K562 (cell line): ENCODE data around the gene MEAK7. TPM values are rescaled to one million over a fixed set of nuclear protein-coding genes. Genes with fewer than 3 reads are reported as not detected.

Source experiments
- COPS2 ChIP-seq: fragments of 450-650 bp; conservative IDR thresholded peaks from 2 replicates; pipeline ENCODE4 v1.6.1; 2016; ENCODE audit warnings: mild to moderate bottlenecking, moderate library complexity
- E2F8 ChIP-seq: fragments of 450-650 bp; IDR thresholded peaks from 2 replicates; pipeline ENCODE4 v1.7.1; 2018; ENCODE audit warnings: mild to moderate bottlenecking, low read depth; ENCODE audit not compliant: partially characterized antibody
- FOXA3 ChIP-seq, 2 experiments: fragments of 450-650 bp in 1 of 2; sonication (generic) in 1 of 2; formaldehyde crosslinking; IDR thresholded peaks in 1 of 2; conservative IDR thresholded peaks in 1 of 2; 2 replicates each; pipeline versions ENCODE4 v1.4.0 to v1.8.0; 2020 to 2022; ENCODE audit warnings: mild to moderate bottlenecking in 2 of 2, missing genetic modification reagents in 1 of 2
- HINFP ChIP-seq: fragments of 450-650 bp; conservative IDR thresholded peaks from 2 replicates; pipeline ENCODE4 v1.6.1; 2016; ENCODE audit warnings: missing genetic modification characterization, low read depth, mild to moderate bottlenecking, control low read depth, missing compliant biosample characterization
- KAT2B ChIP-seq: IDR thresholded peaks from one replicate; pipeline ENCODE4 v1.6.1; 2012; ENCODE audit warnings: low read depth, mild to moderate bottlenecking, control low read depth, inconsistent platforms, low read length, moderate library complexity
- KAT7 ChIP-seq: sonication (generic); formaldehyde crosslinking; IDR thresholded peaks from 2 replicates; pipeline ENCODE4 v1.8.0; 2022; ENCODE audit warnings: missing genetic modification reagents, mild to moderate bottlenecking, borderline replicate concordance
- KLF1 ChIP-seq: fragments of 450-650 bp; IDR thresholded peaks from 2 replicates; pipeline ENCODE4 v1.6.1; 2016; ENCODE audit warnings: missing genetic modification characterization, missing compliant biosample characterization
- NFIX ChIP-seq: fragments of 250-450 bp; sonication (Bioruptor Pico); IDR thresholded peaks from 2 replicates; pipeline ENCODE4 v1.4.0; 2020; ENCODE audit warnings: low read depth, mild to moderate bottlenecking, moderate library complexity
- NFXL1 ChIP-seq: fragments of 450-650 bp; formaldehyde crosslinking; IDR thresholded peaks from 2 replicates; pipeline ENCODE4 v1.4.0; 2021; ENCODE audit warnings: mild to moderate bottlenecking
- RFX5 ChIP-seq: IDR thresholded peaks from 2 replicates; pipeline ENCODE4 v1.6.1; 2011; ENCODE audit warnings: low read depth, mild to moderate bottlenecking, improper control_type of control experiment, low read length
- SMAD1 ChIP-seq: fragments of 150-350 bp; IDR thresholded peaks from 2 replicates; pipeline ENCODE4 v1.6.1; 2014; ENCODE audit warnings: low read length, low read depth; ENCODE audit not compliant: partially characterized antibody
- TAF1 ChIP-seq: IDR thresholded peaks from 2 replicates; pipeline ENCODE4 v1.6.1; 2011; ENCODE audit warnings: mild to moderate bottlenecking, low read length, moderate library complexity; ENCODE audit not compliant: insufficient read depth, control insufficient read depth, severe bottlenecking; ENCODE audit errors: extremely low read depth
- THAP12 ChIP-seq: fragments of 250-450 bp; sonication (Bioruptor Pico); IDR thresholded peaks from 2 replicates; pipeline ENCODE4 v1.9.0; 2021; ENCODE audit warnings: mild to moderate bottlenecking, inconsistent platforms
- THAP7 ChIP-seq: fragments of 250-450 bp; sonication (Bioruptor Pico); IDR thresholded peaks from 2 replicates; pipeline ENCODE4 v1.5.0; 2021
- ZHX1 ChIP-seq: fragments of 150-350 bp; conservative IDR thresholded peaks from 2 replicates; pipeline ENCODE4 v1.6.1; 2014; ENCODE audit warnings: low read length
- ZNF253 ChIP-seq: fragments of 250-450 bp; sonication (Bioruptor Pico); conservative IDR thresholded peaks from 2 replicates; pipeline ENCODE4 v1.6.1; 2021; ENCODE audit warnings: mild to moderate bottlenecking
- ZNF830 ChIP-seq: fragments of 250-450 bp; sonication (Bioruptor Pico); IDR thresholded peaks from 2 replicates; pipeline ENCODE4 v1.5.0; 2021; ENCODE audit warnings: mild to moderate bottlenecking
- polyA plus RNA-seq, 8 experiments: library from polyadenylated mRNA; depleted of rRNA in 4 of 8; stranded (reverse) in 5 of 8; unstranded in 3 of 8; fragments of >200 nt; fragmentation: Nextera tagmentation in 2 of 8; fragmentation: Illumina TruSeq in 1 of 8; extraction: Ambion mirVana in 2 of 8; extraction: Trizol in 1 of 8; gene quantifications; 2 replicates each; pipeline versions ENCODE4 v1.2.1 to v1.2.3, GENCODE V29; 2011 to 2014; ENCODE audit warnings: inconsistent platforms in 1 of 8, missing spikeins in 1 of 8
- total RNA-seq, 7 experiments: library from RNA; depleted of rRNA in 6 of 7; stranded (reverse); fragments of >200 nt in 6 of 7; fragmentation: Illumina TruSeq in 2 of 7; extraction: Trizol in 2 of 7; gene quantifications; 2 replicates each; pipeline versions ENCODE4 v1.2.1 to v1.2.3, GENCODE V29; 2011 to 2021; ENCODE audit warnings: low replicate concordance in 1 of 7

MEAK7 gene
- total and polyA plus RNA-seq, 9 of the 15 experiments (the other 6 are each of a cell fraction or from before 2014, with no cell fraction given) = 1.4 to 14.5 (median 6.3) TPM

DNA sequence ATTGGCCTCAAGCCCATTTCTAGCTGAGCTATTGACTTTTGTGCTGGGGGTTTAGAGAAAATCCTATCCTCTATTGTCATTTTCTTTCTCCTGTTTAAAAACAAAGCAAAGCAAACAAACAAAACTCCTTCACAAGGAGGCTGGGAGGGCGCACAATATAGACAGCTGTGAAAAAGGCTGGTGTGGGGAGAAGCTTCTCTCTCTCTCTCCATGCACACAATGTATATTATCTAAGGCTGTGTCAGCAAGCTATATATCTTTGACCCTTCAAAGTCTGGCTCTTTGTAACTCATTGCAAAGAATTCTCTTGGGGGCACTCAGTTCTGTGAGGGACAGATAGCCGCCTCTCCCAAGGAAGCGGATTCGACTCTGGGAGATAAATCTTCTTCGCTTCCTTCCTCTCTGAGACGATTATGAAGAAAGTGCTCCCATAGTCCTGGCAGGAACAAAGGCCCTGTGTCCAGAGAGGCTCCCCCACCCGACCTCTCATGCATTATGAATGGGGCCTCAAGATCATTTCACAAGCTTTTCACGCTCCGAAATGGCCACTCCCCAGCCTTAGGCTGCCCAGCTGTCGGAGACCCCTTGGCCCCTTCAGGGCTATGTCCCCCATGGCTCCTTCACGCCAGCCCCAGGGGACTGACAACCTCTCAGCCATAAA, 33.2 kb upstream of the MEAK7 start (continued):
- 0 out of 2 replicates have a peak, but pooled peaks have one; percentile 28 for TF ChIP-seq HINFP (tag)
- TF ChIP-seq ZHX1 = no peak
- TF ChIP-seq KLF1 (tag) = no peak
- no peak for TF ChIP-seq NFIX
- TF ChIP-seq THAP12 (CRISPR knock-in tag) = no peak
- peak; percentile 75 for TF ChIP-seq SMAD1
- peak; percentile 58 to 85; a peak in 3 of 4 replicates for TF ChIP-seq FOXA3 (CRISPR knock-in tag; conservative IDR thresholded peaks at IDR 0.05 in 1 of 2, IDR thresholded peaks at IDR 0.05 in 1 of 2)
- no peak for TF ChIP-seq COPS2
- no peak for TF ChIP-seq ZNF830 (CRISPR knock-in tag)
- no peak for TF ChIP-seq KAT2B
- no peak for TF ChIP-seq ZNF253 (CRISPR knock-in tag)
- TF ChIP-seq NFXL1 (CRISPR knock-in tag) = no peak; the same call in 1 of the 2 replicates
- TF ChIP-seq RFX5 = no peak
- no peak; the same call in 1 of the 2 replicates for TF ChIP-seq KAT7 (CRISPR knock-in tag)
- no peak for TF ChIP-seq THAP7 (CRISPR knock-in tag)
- TF ChIP-seq E2F8 = peak; percentile 14
- no peak for TF ChIP-seq TAF1
